WTC11 (cell line): ENCODE results near the gene RGS5. TPM values are rescaled to one million over a fixed set of nuclear protein-coding genes. Genes with fewer than 3 reads are reported as not detected.

ENCODE experiments used
- ATAC-seq: fragments of 200-7000 bp; cut with Tn5 transposase; 2 replicates; pipeline ENCODE4 v1.10.0; 2021; ENCODE audit warnings: mild to moderate bottlenecking, moderate library complexity
- CTCF ChIA-PET: fragments of 300-600 bp; sonication (Branson Sonifier 250); formaldehyde crosslinking; loops from one replicate; lab custom pipeline; 2021; ENCODE audit warnings: antibody characterized with exemption; lab: Charles Lee
- POLR2A ChIA-PET: fragments of 350-600 bp; sonication (Branson Sonifier 250); formaldehyde crosslinking; loops from one replicate; lab custom pipeline; 2021; ENCODE audit warnings: antibody characterized with exemption; lab: Charles Lee
- DNase-seq: peaks from one replicate; pipeline ENCODE4 v3.0.0; 2021; ENCODE audit warnings: low spot score
- H3K27ac Mint-ChIP-seq: 2 replicates; pipeline ENCODE4 v1.8.0; 2021; ENCODE audit warnings: mixed read lengths
- H3K27me3 Mint-ChIP-seq: 2 replicates; pipeline ENCODE4 v1.8.0; 2021; ENCODE audit warnings: low read depth, mild to moderate bottlenecking, moderate library complexity, mixed read lengths
- H3K36me3 Mint-ChIP-seq: 2 replicates; pipeline ENCODE4 v1.8.0; 2021; ENCODE audit warnings: mixed read lengths
- H3K4me1 Mint-ChIP-seq: 2 replicates; pipeline ENCODE4 v1.8.0; 2022; ENCODE audit warnings: mixed read lengths
- H3K4me3 Mint-ChIP-seq: 2 replicates; pipeline ENCODE4 v1.8.0; 2021; ENCODE audit warnings: mild to moderate bottlenecking, moderate library complexity, mixed read lengths
- H3K9me3 Mint-ChIP-seq: 2 replicates; pipeline ENCODE4 v1.8.0; 2021; ENCODE audit warnings: mixed read lengths
- ATF1 ChIP-seq: sonication (generic); formaldehyde crosslinking; IDR thresholded peaks from 2 replicates; pipeline ENCODE4 v1.8.1; 2023; ENCODE audit warnings: mild to moderate bottlenecking, moderate library complexity, missing genetic modification reagents
- CTCF ChIP-seq: fragments of 200-600 bp; IDR thresholded peaks from 2 replicates; pipeline ENCODE4 v1.8.0; 2022; ENCODE audit warnings: antibody characterized with exemption
- E2F5 ChIP-seq: sonication (generic); formaldehyde crosslinking; IDR thresholded peaks from 2 replicates; pipeline ENCODE4 v1.8.1; 2022; ENCODE audit warnings: mild to moderate bottlenecking, moderate library complexity, missing genetic modification reagents
- EMX1 ChIP-seq: fragments of 250-450 bp; sonication (Bioruptor Pico); IDR thresholded peaks from 2 replicates; pipeline ENCODE4 v1.8.0; 2021; ENCODE audit warnings: mild to moderate bottlenecking
- ESRRA ChIP-seq: sonication (generic); formaldehyde crosslinking; IDR thresholded peaks from 2 replicates; pipeline ENCODE4 v1.8.1; 2022; ENCODE audit warnings: mild to moderate bottlenecking, missing genetic modification reagents, borderline replicate concordance
- ETV6 ChIP-seq: sonication (generic); formaldehyde crosslinking; IDR thresholded peaks from 2 replicates; pipeline ENCODE4 v1.8.1; 2022; ENCODE audit warnings: mild to moderate bottlenecking, missing genetic modification reagents
- GABPB1 ChIP-seq: sonication (generic); formaldehyde crosslinking; IDR thresholded peaks from 2 replicates; pipeline ENCODE4 v1.8.1; 2023; ENCODE audit warnings: mild to moderate bottlenecking, missing genetic modification reagents
- GRHL2 ChIP-seq: fragments of 250-450 bp; sonication (Bioruptor Pico); IDR thresholded peaks from 2 replicates; pipeline ENCODE4 v1.8.0; 2022; ENCODE audit warnings: mild to moderate bottlenecking, moderate library complexity; ENCODE audit not compliant: insufficient replicate concordance, severe bottlenecking
- JUN ChIP-seq: sonication (generic); formaldehyde crosslinking; IDR thresholded peaks from 2 replicates; pipeline ENCODE4 v1.8.0; 2023; ENCODE audit warnings: mild to moderate bottlenecking, missing genetic modification reagents
- MXD4 ChIP-seq: fragments of 250-450 bp; sonication (Bioruptor Pico); IDR thresholded peaks from 2 replicates; pipeline ENCODE4 v1.8.0; 2021; ENCODE audit warnings: mild to moderate bottlenecking, moderate library complexity, borderline replicate concordance
- NFATC4 ChIP-seq: fragments of 250-450 bp; sonication (Bioruptor Pico); IDR thresholded peaks from 2 replicates; pipeline ENCODE4 v1.9.0; 2021; ENCODE audit warnings: mild to moderate bottlenecking
- NFYB ChIP-seq: sonication (generic); formaldehyde crosslinking; conservative IDR thresholded peaks from 2 replicates; pipeline ENCODE4 v1.8.0; 2022; ENCODE audit warnings: low read depth, missing genetic modification reagents
- OVOL2 ChIP-seq: fragments of 250-450 bp; sonication (Bioruptor Pico); IDR thresholded peaks from 2 replicates; pipeline ENCODE4 v1.9.0; 2021; ENCODE audit warnings: mild to moderate bottlenecking, borderline replicate concordance
- PREB ChIP-seq: sonication (generic); formaldehyde crosslinking; IDR thresholded peaks from 2 replicates; pipeline ENCODE4 v1.8.1; 2022; ENCODE audit warnings: mild to moderate bottlenecking, missing genetic modification reagents, moderate library complexity, borderline replicate concordance
- RORB ChIP-seq: fragments of 250-450 bp; sonication (Bioruptor Pico); IDR thresholded peaks from 2 replicates; pipeline ENCODE4 v1.9.0; 2021; ENCODE audit warnings: mild to moderate bottlenecking
- SOX15 ChIP-seq: fragments of 250-450 bp; sonication (Bioruptor Pico); IDR thresholded peaks from 2 replicates; pipeline ENCODE4 v1.9.0; 2021; ENCODE audit warnings: mild to moderate bottlenecking
- STAT6 ChIP-seq: sonication (generic); formaldehyde crosslinking; conservative IDR thresholded peaks from 2 replicates; pipeline ENCODE4 v1.8.1; 2023; ENCODE audit warnings: mild to moderate bottlenecking, low read depth, missing genetic modification reagents, moderate library complexity
- TCF7 ChIP-seq: sonication (generic); formaldehyde crosslinking; IDR thresholded peaks from 2 replicates; pipeline ENCODE4 v1.8.0; 2022; ENCODE audit warnings: mild to moderate bottlenecking, low read depth, missing genetic modification reagents, moderate library complexity
- TEAD4 ChIP-seq: sonication (generic); formaldehyde crosslinking; IDR thresholded peaks from 2 replicates; pipeline ENCODE4 v1.8.0; 2022; ENCODE audit warnings: mild to moderate bottlenecking, missing genetic modification reagents
- ZBTB43 ChIP-seq: sonication (generic); formaldehyde crosslinking; IDR thresholded peaks from 2 replicates; pipeline ENCODE4 v1.8.1; 2023; ENCODE audit warnings: mild to moderate bottlenecking, missing genetic modification reagents
- ZNF396 ChIP-seq: fragments of 250-450 bp; sonication (Bioruptor Pico); IDR thresholded peaks from 2 replicates; pipeline ENCODE4 v1.8.0; 2021; ENCODE audit warnings: mild to moderate bottlenecking, moderate library complexity, borderline replicate concordance
- total RNA-seq: library from RNA; stranded (reverse); gene quantifications from 3 replicates; pipeline ENCODE4 v1.2.3, GENCODE V29; 2021

The RGS5 gene
- total RNA-seq, 1 experiment from 2014 or later = 23.6 TPM

GRCh38 chr1:163178628-163179027 lies 24.1 kb downstream of the RGS5 start:
- CTCF ChIA-PET = no interaction called here
- POLR2A ChIA-PET = no interaction called here
- TF ChIP-seq STAT6 (CRISPR knock-in tag) (no peak), ETV6 (CRISPR knock-in tag) (no peak), JUN (CRISPR knock-in tag) (no peak), E2F5 (no peak), EMX1 (no peak)
- no peak overlapping the region for H3K4me3 Mint-ChIP-seq
- no peaks in the 10 kb centered on the region for H3K9me3 Mint-ChIP-seq
- DNase-seq (no peak), ATAC-seq (no peak)
- H3K27ac Mint-ChIP-seq = no peak overlapping the region
- peaks cover 10% of the 10 kb centered on the region for H3K4me1 Mint-ChIP-seq
- no peaks in the 10 kb centered on the region for H3K27me3 Mint-ChIP-seq
- H3K36me3 Mint-ChIP-seq = no peaks in the 10 kb centered on the region

GRCh38 chr1:163176797-163177196 lies 25.9 kb downstream of the RGS5 start:
- POLR2A ChIA-PET = no interaction called here
- no peak overlapping the region for H3K4me3 Mint-ChIP-seq
- no peak for TF ChIP-seq SOX15 (CRISPR knock-in tag)
- no peak for TF ChIP-seq NFYB (CRISPR knock-in tag)
- TF ChIP-seq TEAD4 (CRISPR knock-in tag) = no peak
- no peak for TF ChIP-seq ZNF396
- no peak for TF ChIP-seq OVOL2
- TF ChIP-seq, all 79 proteins: peak for 0
- H3K9me3 Mint-ChIP-seq = no peaks in the 10 kb centered on the region
- peaks cover 20% of the 10 kb centered on the region for H3K4me1 Mint-ChIP-seq
- DNase-seq (no peak), ATAC-seq (no peak)
- H3K27ac Mint-ChIP-seq = no peak overlapping the region
- CTCF ChIA-PET = interaction anchor here (0.9 to 1.1 kb wide), 2 partner anchors 18 to 299 kb away, joined by 3 to 4 read pairs; no protein-coding TSS in a partner anchor
- H3K27me3 Mint-ChIP-seq = no peaks in the 10 kb centered on the region
- H3K36me3 Mint-ChIP-seq = no peaks in the 10 kb centered on the region

GRCh38 chr1:163174524-163175437 lies 27.9 kb downstream of the RGS5 start:
- TF ChIP-seq CTCF = peak; percentile 56
- TF ChIP-seq TEAD4 (CRISPR knock-in tag) = no peak
- ChIA-PET POLR2A (no interaction called here), CTCF (interaction anchor here (0.6 to 1.8 kb wide), 6 partner anchors 11 to 297 kb away, joined by 3 to 22 read pairs (median 6); partner anchors contain the start of genes RGS4 and RGS5)
- Mint-ChIP-seq H3K27me3 (no peaks in the 10 kb centered on the region), H3K9me3 (no peaks in the 10 kb centered on the region), H3K27ac (peak overlapping the region; percentile 38; the same call in 1 of the 2 replicates), H3K36me3 (no peaks in the 10 kb centered on the region), H3K4me1 (peaks cover 23% of the 10 kb centered on the region), H3K4me3 (0 out of 2 replicates have a peak overlapping the region, but pooled peaks have one; percentile 6)
- DNase-seq = peak; percentile 71
- ATAC-seq = peak; percentile 77

GRCh38 chr1:163173121-163173520 lies 29.6 kb downstream of the RGS5 start:
- ATAC-seq (no peak), DNase-seq (no peak)
- CTCF ChIA-PET = no interaction called here
- no peaks in the 10 kb centered on the region for H3K27me3 Mint-ChIP-seq
- H3K9me3 Mint-ChIP-seq = no peaks in the 10 kb centered on the region
- H3K4me1 Mint-ChIP-seq = peaks cover 26% of the 10 kb centered on the region
- H3K36me3 Mint-ChIP-seq = no peaks in the 10 kb centered on the region
- H3K27ac Mint-ChIP-seq = no peak overlapping the region
- no peak overlapping the region for H3K4me3 Mint-ChIP-seq
- POLR2A ChIA-PET = no interaction called here
- TF ChIP-seq PREB (CRISPR knock-in tag) (no peak), ZNF396 (no peak), GRHL2 (CRISPR knock-in tag) (no peak), MXD4 (CRISPR knock-in tag) (no peak), ZBTB43 (CRISPR knock-in tag) (no peak), ATF1 (no peak), RORB (no peak), ESRRA (CRISPR knock-in tag) (no peak), TCF7 (CRISPR knock-in tag) (no peak), NFATC4 (CRISPR knock-in tag) (no peak), GABPB1 (no peak)
